NK-92 treated with Interleukin-12 subunit alpha and Interleukin-12 subunit beta, amount 100 ng/mL, for 24 hours (cell line): ENCODE results near the gene MRPS18A.

ENCODE experiments used
- DNase-seq: peaks from one replicate; lab custom pipeline; 2025; lab: John Stamatoyannopoulos, UW

MRPS18A gene

GRCh38 chr6:43698584-43699349, 11.2 kb upstream of the MRPS18A start:
- no peak for DNase-seq

GRCh38 chr6:43697421-43697820, 9.8 kb upstream of the MRPS18A start:
- no peak for DNase-seq

DNA sequence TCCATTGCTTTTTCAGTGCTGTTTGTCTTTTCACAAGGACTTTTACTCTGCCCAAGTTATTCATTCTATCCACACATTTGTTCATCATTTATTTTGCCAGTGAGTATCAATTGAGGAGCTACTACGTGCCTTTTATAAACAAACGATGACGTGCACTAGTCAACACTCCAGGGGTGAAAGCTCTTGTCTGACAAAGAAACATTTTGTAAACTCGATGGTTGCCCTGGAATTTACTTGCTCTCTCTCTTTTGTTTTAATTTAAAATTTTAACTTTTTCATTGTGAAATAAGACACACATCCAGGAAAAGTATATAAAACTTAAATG, 8.3 kb upstream of the MRPS18A start:
- no peak for DNase-seq

GRCh38 chr6:43695215-43695966, 7.8 kb upstream of the MRPS18A start:
- DNase-seq: no peak

GRCh38 chr6:43689421-43689820, 1.8 kb upstream of the MRPS18A start:
- no peak for DNase-seq

- DNase-seq: no peak
Measured at GRCh38 chr6:43687079-43687436, 533 bp downstream of the MRPS18A start.

DNA sequence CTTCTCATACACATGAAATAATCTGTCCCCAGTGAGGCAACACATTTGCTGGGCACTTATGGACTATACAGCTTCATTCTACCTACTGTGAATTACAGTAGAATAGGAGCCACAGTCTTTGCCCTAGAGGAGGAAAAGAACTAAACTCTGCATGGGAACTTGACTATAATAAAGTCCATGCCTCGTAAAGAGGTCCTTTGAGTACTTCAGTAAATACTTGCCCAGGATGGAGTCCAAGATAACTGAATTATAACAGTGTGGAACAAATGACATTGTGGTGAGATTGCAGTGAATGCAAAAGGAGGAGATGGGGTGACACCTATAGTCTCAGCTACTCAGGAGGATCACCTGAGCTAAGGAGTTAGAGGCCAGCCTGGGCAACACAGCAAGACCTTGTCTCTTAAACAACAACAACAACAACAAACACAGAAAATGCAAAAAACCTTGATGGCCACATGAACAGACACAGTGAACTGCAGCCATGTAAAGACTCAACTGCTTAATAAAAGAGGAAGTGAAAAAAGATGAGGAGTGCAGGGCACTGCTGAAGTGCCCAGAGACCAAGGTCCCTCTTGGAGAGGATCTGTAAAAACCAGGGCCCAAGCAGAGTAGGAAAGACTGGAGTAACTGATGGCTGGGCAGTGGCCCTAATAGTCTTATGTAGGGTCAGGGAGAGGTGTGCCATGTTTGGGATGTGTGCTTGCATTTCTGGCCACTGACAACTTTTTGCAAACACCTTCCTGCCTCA, 3.7 kb downstream of the MRPS18A start:
- no peak for DNase-seq

- no peak for DNase-seq
Measured at GRCh38 chr6:43682724-43683429, 4.7 kb downstream of the MRPS18A start.

DNA sequence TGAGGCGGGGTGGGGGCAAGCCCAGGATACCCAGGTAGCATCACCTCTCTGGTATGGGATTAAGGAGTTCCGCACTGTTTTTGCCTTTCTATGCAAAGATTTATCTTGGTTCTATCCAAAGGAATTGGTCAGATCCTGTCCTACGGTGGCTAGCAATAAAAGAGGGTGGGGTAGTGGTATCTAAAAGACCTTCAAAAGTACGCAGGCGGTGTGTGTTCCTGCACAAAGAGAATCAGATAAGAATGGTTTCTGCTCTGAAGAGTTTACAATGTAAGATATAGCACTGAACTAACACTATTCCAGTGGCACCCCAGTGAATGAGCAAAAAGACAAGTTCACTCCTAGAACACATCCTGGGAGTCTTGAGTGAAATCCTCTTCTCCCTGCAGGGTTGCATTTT, 6.3 kb downstream of the MRPS18A start:
- DNase-seq: no peak

GRCh38 chr6:43680308-43681200, 7.0 kb downstream of the MRPS18A start:
- no peak for DNase-seq

- DNase-seq: no peak
Measured at GRCh38 chr6:43679057-43679456, 8.5 kb downstream of the MRPS18A start.

- no peak for DNase-seq
Measured at GRCh38 chr6:43678341-43678740, 9.2 kb downstream of the MRPS18A start.

- no peak for DNase-seq
Measured at GRCh38 chr6:43677759-43678158, 9.8 kb downstream of the MRPS18A start.

GRCh38 chr6:43676962-43677606, 10.5 kb downstream of the MRPS18A start:
- no peak for DNase-seq

- DNase-seq: no peak
Measured at GRCh38 chr6:43674921-43675320, 12.7 kb downstream of the MRPS18A start.

- DNase-seq: no peak
Measured at GRCh38 chr6:43674291-43674690, 13.3 kb downstream of the MRPS18A start.

GRCh38 chr6:43673444-43674084, 14.0 kb downstream of the MRPS18A start:
- no peak for DNase-seq

GRCh38 chr6:43671801-43672690, 15.5 kb downstream of the MRPS18A start:
- no peak for DNase-seq
